K562 (cell line): Measurements from ENCODE around the gene TGM5.

Source experiments
- CEBPB ChIP-seq: fragments of 450-650 bp; IDR thresholded peaks from 2 replicates; pipeline ENCODE4 v1.6.1; 2016; ENCODE audit warnings: missing genetic modification characterization, missing compliant biosample characterization
- CTCF ChIP-seq, 3 experiments: IDR thresholded peaks in 2 of 3; conservative IDR thresholded peaks in 1 of 3; 2 replicates each; pipeline ENCODE4 v1.5.1; 2011 to 2012; ENCODE audit warnings: low read length in 3 of 3, mild to moderate bottlenecking in 3 of 3, control low read depth in 2 of 3, improper control_type of control experiment in 1 of 3, inconsistent platforms in 1 of 3, low read depth in 1 of 3, mixed read lengths in 1 of 3, moderate library complexity in 1 of 3; ENCODE audit not compliant: insufficient read depth in 2 of 3
- MXD1 ChIP-seq: fragments of 250-450 bp; sonication (Bioruptor Pico); IDR thresholded peaks from 2 replicates; pipeline ENCODE4 v1.8.0; 2021; ENCODE audit warnings: borderline replicate concordance, mild to moderate bottlenecking, moderate library complexity; ENCODE audit not compliant: poor library complexity, severe bottlenecking
- NCOR1 ChIP-seq: fragments of 450-650 bp; IDR thresholded peaks from 2 replicates; pipeline ENCODE4 v1.6.1; 2016; ENCODE audit warnings: mild to moderate bottlenecking, moderate library complexity
- POLR2AphosphoS5 ChIP-seq: IDR thresholded peaks from 2 replicates; pipeline ENCODE4 v1.6.1; 2011; ENCODE audit warnings: mild to moderate bottlenecking, low read depth, low read length, moderate library complexity; ENCODE audit not compliant: control insufficient read depth, insufficient read depth
- ZNF561 ChIP-seq: fragments of 450-650 bp; formaldehyde crosslinking; conservative IDR thresholded peaks from 2 replicates; pipeline ENCODE4 v1.4.0; 2020; ENCODE audit warnings: mild to moderate bottlenecking, moderate library complexity
- TF ChIP-seq, protein P1 (sequence below): sonication (generic); formaldehyde crosslinking; IDR thresholded peaks from 2 replicates; pipeline ENCODE4 v1.9.0; 2022; ENCODE audit warnings: mild to moderate bottlenecking, missing genetic modification reagents

- TF ChIP-seq NCOR1 (no peak), CTCF (IDR thresholded peaks at IDR 0.05 in 2 of 3, conservative IDR thresholded peaks at IDR 0.05 in 1 of 3; ENCODE audit: insufficient read depth in 2 of 3, low read depth in 1 of 3, low read length in 3 of 3) (peak; percentile 46 to 62 (median 51)), MXD1 (CRISPR knock-in tag) (no peak), ZNF561 (CRISPR knock-in tag) (no peak), CEBPB (no peak), POLR2AphosphoS5 (no peak)
- TF ChIP-seq, protein P1, sequence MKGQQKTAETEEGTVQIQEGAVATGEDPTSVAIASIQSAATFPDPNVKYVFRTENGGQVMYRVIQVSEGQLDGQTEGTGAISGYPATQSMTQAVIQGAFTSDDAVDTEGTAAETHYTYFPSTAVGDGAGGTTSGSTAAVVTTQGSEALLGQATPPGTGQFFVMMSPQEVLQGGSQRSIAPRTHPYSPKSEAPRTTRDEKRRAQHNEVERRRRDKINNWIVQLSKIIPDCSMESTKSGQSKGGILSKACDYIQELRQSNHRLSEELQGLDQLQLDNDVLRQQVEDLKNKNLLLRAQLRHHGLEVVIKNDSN (CRISPR knock-in tag) = no peak
Measured at GRCh38 chr15:43218908-43219706, 47.6 kb downstream of the TGM5 start.
